A673 (cell line): ENCODE measurements around the gene SH3RF2.
"Not testable (repeated sequence)": the region's sequence is repeated elsewhere in the genome, so short reads cannot be mapped to it uniquely, and the experiment has no call there.

ENCODE experiments used
- CTCF ChIP-seq: fragments of 300-800, 200-600 bp; sonication (generic); conservative IDR thresholded peaks from 2 replicates; pipeline ENCODE4 v1.5.1; 2017; ENCODE audit warnings: low read depth, mild to moderate bottlenecking, antibody characterized with exemption, low read length, moderate library complexity, mixed read lengths
- EZH2 ChIP-seq: fragments of 200-600 bp; sonication (generic); IDR thresholded peaks from 2 replicates; pipeline ENCODE4 v1.6.1; 2017; ENCODE audit warnings: borderline replicate concordance, low read depth, mild to moderate bottlenecking, mixed read lengths, antibody characterized with exemption, low read length; ENCODE audit not compliant: poor library complexity, severe bottlenecking

GRCh38 chr5:146010447-146010846 is 74.1 kb downstream of the SH3RF2 start:
- not testable (repeated sequence) for TF ChIP-seq CTCF, EZH2
